Endometrial microvascular endothelial cells (primary cell): ENCODE results near the gene ENPP7. TPM values are rescaled to one million over a fixed set of nuclear protein-coding genes. Genes with fewer than 3 reads are reported as not detected.

ENCODE experiments used
- in situ Hi-C: cut with HindIII; loops from 2 replicates; pipeline ENCODE4 v1.10.0; 2017; ENCODE audit warnings: low sequenced_read_pairs, low pct_unique_long_range_greater_than_20kb; ENCODE audit errors: inconsistent ontology term
- total RNA-seq: library from RNA; depleted of rRNA; stranded (reverse); fragments of >200 nt; gene quantifications from one replicate; pipeline ENCODE4 v1.2.3, GENCODE V29; 2015; ENCODE audit errors: inconsistent ontology term

Gene ENPP7
- total RNA-seq, 1 donor from 2014 or later, result not detected

DNA sequence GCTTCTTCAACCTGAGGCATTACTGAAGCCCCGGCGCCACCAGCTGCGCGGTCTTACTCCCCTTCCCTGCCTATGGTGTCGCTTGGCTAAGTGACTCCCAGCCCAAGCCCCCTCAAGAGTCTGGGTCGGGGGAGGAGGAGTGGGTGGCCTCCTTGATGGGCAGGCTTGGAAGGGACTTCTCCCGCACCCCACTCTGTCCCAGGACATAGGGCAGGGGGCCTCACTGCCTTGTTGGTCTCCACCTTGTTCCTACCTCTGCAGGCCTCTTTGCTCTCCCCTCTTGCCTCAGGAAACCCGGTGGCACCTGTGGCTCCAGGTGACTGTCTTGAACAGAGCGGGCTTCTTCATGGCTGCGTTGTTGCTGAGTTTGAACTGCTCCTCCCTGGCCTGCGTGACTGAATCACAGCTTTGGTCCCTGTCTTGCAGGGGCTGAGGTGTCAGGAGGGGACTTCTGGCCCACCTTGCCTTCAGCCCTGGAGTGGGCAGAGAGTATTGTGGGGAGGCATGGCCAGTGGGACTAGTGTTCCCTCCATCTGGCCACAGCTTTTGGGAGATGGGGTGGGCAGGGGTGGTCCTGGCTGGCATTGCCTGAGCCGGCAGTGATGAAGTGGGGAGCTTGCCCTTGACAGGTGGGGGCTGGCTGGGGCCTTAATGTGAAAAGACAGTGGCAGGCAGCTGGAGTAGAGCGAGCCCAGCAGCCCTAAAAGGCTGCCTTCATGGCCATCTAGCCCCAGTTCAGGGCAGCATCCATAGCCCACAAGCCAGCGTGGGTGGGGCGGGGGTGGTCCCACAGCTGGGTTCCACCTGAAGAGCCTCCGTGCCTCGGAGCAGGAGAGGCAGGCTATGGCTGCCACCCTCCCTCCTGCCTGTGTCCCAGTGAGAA, 54.5 kb downstream of the ENPP7 start:
- in situ Hi-C loops, result loop anchor here (25.0 kb wide), 1 partner anchor 202 kb away; no protein-coding TSS in a partner anchor

DNA sequence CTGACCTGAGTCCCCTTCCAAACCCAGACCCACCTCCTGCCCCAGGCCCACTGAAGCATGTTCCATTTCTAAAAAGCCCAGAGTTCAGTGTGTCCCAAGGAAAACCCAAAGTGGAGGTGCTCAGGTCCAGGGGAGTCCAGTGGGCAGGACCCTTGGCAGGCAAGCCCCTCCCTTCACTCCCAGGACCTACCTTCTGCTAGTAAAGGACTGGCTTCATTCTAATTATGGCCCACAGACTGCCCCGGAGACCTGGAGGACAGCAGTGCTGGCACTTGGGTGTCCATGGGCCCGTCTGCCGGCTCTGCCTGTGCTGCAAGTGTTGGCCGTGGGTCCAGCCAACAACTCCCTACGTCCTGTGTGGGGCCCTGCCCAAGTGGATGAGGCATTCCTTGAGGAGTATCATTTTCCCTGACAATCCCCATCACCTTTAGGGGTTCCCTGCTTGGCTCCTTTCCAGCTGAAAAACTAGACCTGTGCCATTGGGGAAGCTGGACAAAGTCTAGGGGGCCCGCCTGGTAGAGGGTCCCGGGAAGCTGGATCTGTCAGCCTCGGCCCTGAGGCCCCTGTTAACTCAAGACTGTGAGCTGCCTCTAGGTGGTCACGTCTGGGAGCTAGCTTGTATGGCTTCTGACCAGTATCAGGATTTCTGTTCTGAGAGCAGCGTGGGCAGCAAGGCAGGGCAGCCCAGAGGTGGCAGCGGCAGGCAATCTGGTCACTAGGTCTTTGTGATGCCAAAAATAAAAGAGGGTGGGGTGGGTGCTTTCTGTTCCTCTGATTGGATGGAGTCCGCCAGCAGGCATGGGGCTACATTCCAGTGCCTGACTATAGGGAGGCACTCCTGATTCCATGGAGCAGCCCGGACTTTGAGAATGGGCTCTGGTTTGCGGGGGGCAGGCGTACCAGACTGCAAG, 55.4 kb downstream of the ENPP7 start:
- in situ Hi-C loops, result loop anchor here (25.0 kb wide), 1 partner anchor 201 kb away; no protein-coding TSS in a partner anchor

DNA sequence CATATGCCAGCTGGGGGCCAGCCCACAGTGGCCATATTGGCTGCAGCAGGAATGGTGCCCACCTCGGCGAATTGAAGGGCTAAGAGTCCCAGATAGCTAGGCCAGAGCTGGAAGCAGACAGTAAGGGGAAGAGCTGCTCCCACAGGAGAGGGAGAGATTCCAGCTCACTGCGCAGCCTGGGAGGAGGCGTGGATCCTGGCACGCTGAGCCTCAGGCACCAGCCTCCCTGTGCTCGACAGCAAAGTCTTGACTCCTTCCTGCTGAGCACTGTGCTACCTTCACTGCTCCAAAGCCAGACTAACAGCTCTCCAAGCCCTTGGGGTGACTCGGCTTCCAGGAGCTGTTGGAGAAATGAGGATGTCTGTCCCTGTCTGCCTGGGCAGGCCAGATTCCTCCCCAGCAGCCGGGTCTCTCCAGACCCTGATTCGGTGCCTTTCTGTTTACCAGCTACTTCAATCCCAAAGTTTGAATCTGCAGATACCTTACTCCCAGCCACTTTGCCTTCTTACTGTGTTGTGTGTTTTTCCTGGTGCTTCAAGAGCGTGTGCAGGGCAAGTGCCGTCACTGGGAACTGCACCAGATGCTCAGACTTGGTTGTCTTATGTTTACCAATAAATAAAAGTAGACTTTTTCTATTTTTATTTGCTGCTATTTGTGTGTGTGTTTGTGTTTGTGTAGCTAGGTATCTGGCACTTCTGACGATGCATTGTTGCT, 56.3 kb downstream of the ENPP7 start:
- in situ Hi-C loops, result loop anchor here (25.0 kb wide), 1 partner anchor 200 kb away; no protein-coding TSS in a partner anchor

DNA sequence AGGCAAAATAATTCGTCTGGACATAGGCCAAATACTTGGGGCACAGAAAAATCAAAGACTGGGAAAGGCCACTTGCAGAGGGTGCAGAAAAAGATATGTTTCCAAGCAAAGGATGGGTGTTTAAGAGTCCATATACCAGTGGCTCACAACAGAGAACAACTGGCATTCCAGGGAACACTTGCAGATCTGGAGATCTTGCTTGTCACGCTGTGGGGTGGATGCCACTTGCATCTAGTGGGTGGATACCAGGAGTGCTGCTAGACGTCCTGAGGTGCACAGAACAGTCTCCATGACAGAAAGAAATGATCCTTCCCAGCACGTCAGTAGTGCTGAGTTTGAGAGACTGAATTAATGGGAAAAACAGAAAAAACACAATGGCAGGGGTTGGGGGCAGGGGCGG, 57.7 kb downstream of the ENPP7 start:
- in situ Hi-C loops, result loop anchor here (25.0 kb wide), 1 partner anchor 199 kb away; no protein-coding TSS in a partner anchor

DNA sequence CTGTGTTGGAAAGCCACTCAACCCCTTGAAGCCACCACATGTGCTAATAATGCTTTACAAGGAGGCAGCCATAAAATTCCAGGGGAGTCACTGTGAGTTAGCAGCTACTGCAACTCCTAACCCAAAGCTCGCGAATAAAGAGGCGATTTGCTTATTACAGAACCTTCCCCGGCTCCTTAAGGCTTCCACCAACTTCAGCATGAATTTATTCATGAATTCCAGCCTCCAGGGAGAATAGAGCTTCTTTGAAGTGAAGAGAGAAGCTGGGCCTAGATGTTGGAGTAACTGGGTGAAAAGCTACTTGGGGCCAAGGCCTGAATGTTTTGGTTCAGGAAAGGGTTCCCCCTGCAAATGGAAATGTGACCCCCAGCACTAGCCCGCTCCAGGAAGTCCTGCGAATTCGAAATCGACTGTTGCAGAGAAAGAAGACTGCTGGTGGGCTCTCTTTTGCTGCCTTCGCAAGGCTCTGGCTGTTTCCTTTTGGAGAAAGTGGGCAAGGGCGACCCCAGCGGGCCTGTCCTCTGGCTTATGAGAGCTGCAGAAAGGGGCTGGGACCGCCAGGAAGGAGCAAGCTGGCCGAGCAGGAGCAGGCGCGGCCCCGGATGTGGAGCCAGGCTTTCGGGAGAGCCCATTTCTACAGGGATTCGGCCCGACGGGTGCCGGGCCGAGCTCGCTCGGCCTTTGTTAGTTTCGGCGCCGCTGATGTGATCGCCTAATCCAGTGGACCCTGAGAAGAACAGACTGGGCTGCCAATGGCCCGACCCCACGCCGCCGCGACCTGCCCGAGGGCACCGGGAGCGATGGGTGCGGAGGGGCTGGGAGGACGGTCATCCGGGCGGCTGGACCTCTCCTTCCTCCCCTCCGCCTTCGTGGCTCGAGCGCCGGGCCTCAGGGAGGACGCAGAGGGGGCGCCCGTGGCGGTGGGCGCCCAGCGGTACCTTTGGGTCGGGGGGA, 58.5 kb downstream of the ENPP7 start:
- in situ Hi-C loops, result loop anchor here (25.0 kb wide), 1 partner anchor 198 kb away; no protein-coding TSS in a partner anchor

DNA sequence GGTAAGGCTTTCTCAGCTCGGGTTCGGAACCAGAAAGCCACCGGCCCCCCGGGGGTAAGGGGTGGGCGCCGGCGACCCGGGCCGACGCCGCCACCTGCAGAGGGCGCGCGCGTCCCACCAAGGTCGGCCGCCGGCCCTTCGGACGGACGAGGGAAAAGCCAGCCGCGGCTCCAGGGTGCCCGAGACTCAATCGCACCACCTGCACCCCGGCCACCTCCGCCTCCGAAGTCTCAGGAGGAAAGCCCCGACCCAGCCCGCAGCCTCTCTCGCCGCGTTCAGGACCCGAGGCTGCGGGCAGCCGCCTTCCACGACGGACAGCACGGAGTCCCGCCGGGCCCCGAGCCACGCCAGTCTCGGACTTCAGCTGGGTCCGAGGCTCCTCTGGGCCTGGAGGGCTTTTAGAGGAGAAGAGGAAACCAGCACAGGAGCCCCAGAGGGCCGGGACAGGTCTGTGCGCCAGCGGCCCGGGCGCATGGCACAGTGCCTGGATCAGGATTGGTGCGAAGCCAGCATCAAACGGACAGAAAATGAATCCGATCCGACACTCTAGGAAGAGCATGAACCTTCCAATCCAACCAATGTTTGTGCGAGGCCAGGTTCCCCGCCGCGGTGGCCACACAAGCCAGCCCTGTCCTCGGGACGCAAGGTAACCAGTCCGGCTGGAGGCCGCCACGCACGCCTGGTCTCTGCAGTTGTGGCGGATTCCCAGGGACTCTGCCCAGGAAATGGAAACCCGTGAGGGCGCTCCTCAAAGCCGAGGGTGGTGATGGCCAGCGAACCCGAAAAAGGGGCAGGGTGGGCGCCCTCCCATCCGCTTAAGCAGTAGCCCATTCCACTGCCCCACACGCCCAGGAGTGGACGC, 59.4 kb downstream of the ENPP7 start:
- in situ Hi-C loops, result loop anchor here (25.0 kb wide), 1 partner anchor 197 kb away; no protein-coding TSS in a partner anchor

DNA sequence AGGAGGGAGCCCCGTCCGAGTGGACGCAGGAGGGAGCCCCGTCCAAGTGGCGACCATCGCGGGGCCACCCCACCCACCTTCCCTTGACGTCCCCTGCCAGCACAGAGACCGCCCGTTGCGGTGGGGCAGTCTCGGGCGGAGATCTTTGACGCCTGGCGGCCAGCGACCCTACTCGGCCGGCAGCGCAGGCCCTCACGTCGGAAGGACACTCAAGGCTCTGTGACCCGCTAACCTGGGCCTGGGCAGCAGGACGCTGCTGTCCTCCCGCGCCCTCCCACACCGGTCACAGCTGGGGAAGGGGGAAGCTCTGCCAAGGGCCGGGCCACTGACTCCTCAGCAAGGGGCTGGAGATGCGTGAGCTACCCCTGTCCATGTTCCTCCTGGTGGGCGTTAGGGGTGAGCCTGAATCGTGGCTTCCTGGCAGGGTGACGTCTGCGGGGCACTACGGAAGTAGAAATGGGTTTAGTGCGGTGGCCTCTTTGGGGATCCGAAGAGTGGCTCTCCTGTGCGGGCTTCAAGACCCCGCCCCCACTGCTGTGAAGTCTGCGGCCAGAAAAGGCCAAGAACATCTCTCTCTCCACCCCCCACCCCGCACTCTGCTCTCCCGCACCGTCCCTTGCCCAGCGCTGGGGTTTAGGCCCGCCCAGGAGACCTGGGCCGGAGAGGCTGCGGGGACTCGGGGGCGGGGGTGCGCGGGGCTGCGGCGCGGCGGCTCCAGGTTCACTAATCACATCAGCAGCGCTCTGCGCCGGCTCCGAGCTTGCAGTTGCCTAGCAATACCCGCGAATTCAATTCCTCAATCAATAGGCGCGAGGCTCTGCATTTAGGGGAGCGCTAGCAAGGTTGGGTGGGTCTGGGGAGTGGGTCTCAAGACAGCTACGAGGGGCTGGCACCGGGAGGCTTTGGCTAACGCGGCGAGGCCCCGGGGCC, 60.3 kb downstream of the ENPP7 start:
- in situ Hi-C loops, result loop anchor here (25.0 kb wide), 1 partner anchor 196 kb away; no protein-coding TSS in a partner anchor

DNA sequence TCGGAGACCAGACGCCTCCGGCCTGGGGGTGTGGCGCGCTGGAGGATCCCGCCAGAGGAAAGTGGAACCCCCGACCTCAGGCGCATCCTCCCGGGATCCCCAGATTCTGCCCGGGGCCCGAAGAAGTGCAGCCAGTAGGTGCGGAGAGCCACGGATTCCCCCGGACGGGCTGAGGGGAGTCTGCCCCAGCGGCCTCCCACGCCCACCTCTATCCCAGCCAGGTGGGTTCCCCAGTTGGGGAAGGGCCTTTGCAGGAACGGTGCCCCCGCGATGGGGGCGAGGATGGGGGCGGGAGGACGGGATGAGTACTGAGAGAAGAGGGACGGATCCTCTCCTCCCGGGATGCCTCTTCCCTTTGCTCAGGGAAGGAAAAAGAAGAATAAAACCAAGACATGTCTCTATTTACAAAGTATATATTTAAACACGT, 61.0 kb downstream of the ENPP7 start:
- in situ Hi-C loops, result loop anchor here (25.0 kb wide), 1 partner anchor 196 kb away; no protein-coding TSS in a partner anchor

Other genes starting within 250 kb of the ENPP7 start
- gene RBFOX3, start 119.9 kb upstream of the ENPP7 start, total RNA-seq, result not detected
- 16.1 TPM for gene CBX2, start 47.2 kb downstream of the ENPP7 start, total RNA-seq
- 2.1 TPM for gene CBX8, start 66.1 kb downstream of the ENPP7 start, total RNA-seq
- 5.6 TPM for gene CBX4, start 108.5 kb downstream of the ENPP7 start, total RNA-seq